Cardiac fibroblast (primary cell): ENCODE data around the gene RMC1.

Experiments
- DNase-seq, 2 donors: peaks; one replicate each; pipeline versions ENCODE4 v3.0.0 to v3.0.0-alpha.2; 2010; ENCODE audit warnings: low read depth in 2 of 2
- H3K4me3 ChIP-seq, 2 donors: replicated peaks in 1 of 2; 1 replicate in 1 of 2; 2 replicates in 1 of 2; pipeline ENCODE4 v1.5.1; 2011; ENCODE audit warnings: low read depth in 2 of 2, low read length in 2 of 2, mild to moderate bottlenecking in 2 of 2, moderate library complexity in 1 of 2
- CTCF ChIP-seq: IDR thresholded peaks from one replicate; pipeline ENCODE4 v1.5.1; 2011; ENCODE audit warnings: low read depth, mild to moderate bottlenecking, low read length, inconsistent platforms

Gene RMC1

GRCh38 chr18:23524213-23524707 lies 20.9 kb downstream of the RMC1 start:
- TF ChIP-seq CTCF, result no peak
- no peak for DNase-seq
- H3K4me3 ChIP-seq, result no peak overlapping the region

- H3K4me3 ChIP-seq, result no peak overlapping the region
- no peak for DNase-seq
- TF ChIP-seq CTCF, result no peak
Measured at GRCh38 chr18:23526501-23527063, 23.3 kb downstream of the RMC1 start.

- DNase-seq, result peak; percentile 63 to 74
- no peak overlapping the region for H3K4me3 ChIP-seq
- no peak for TF ChIP-seq CTCF
Measured at GRCh38 chr18:23528580-23529472, 25.5 kb downstream of the RMC1 start.

GRCh38 chr18:23529604-23530003 lies 26.3 kb downstream of the RMC1 start:
- no peak overlapping the region for H3K4me3 ChIP-seq
- peak in 1 of 2 donors; percentile 79 for DNase-seq
- no peak for TF ChIP-seq CTCF

- no peak overlapping the region for H3K4me3 ChIP-seq
- no peak for TF ChIP-seq CTCF
- DNase-seq, result no peak
Measured at GRCh38 chr18:23530195-23530594, 26.9 kb downstream of the RMC1 start.

DNA sequence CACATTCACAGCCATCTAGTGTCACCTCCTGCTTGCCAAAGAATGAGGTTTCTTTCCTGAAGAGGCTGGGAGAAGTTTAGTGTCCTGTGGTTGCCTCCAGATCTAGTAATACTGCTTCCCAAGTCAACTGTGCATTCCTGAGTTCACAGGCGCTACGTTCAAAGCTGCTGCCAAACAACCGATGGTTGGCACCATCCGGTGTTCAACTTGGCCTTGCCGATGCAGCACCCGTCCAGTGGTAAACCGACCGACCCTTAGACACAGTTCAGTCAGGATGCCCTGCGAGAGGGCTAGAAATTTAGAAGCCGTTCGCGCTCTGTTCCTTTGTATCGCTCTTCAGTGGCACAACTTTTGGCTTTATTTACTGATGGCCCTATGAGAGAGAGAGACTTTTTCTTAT lies 28.6 kb downstream of the RMC1 start:
- H3K4me3 ChIP-seq, result no peak overlapping the region
- DNase-seq, result no peak
- TF ChIP-seq CTCF, result no peak
